ENCODE data around the gene FBXW7.

The FBXW7 gene

DNA sequence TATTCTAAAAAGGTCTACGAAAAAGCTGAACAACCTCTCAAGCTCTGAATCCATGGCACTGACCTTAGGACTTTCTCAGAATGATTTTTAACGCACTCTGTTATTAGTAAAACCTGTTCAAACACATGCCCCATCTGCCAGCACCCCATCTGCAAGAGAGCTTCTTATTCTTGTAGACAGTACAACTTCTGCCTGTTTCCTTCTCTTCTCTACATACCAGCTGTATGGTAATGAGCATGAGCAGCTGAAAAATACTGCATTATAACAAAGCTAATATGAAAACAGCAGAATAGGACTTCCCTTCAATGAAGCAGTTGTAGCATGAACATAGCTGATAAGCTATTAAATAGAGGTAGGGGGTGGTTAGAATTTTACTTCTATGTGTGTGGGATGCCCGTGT, 167.9 kb downstream of the FBXW7 start:
- DNase-seq (ENCODE audit: low read depth in 2 of 2), result no peak
- no peak overlapping the region for H3K4me3 ChIP-seq (replicated peaks in 1 of 2; ENCODE audit: low read depth in 2 of 2, low read length in 2 of 2)
- TF ChIP-seq CTCF (IDR thresholded peaks at IDR 0.05; ENCODE audit: low read depth, low read length), result no peak

DNA sequence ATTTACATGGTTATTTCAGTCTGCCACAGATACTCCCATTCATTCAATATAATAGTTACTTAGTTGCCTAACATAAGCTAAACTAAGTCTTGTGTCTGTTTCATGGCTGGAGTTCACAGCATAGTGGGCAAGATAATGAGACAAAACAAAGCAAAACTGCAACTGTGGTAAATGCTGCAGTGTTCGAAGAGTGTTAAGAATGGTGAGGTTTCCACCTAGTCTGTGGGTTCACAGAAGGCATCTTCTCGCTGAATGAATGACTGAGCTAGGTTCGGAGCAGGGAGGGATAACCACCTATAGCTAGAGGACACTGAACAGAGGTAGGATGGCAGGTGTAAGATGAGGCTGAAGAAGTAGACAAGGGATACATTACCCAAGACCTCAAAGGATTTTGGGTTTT, 171.0 kb downstream of the FBXW7 start:
- no peak for TF ChIP-seq CTCF (IDR thresholded peaks at IDR 0.05; ENCODE audit: low read depth, low read length)
- H3K4me3 ChIP-seq (replicated peaks in 1 of 2; ENCODE audit: low read depth in 2 of 2, low read length in 2 of 2), result no peak overlapping the region
- no peak for DNase-seq (ENCODE audit: low read depth in 2 of 2)

- DNase-seq (ENCODE audit: low read depth in 2 of 2), result no peak
- TF ChIP-seq CTCF (IDR thresholded peaks at IDR 0.05; ENCODE audit: low read depth, low read length), result no peak
- no peak overlapping the region for H3K4me3 ChIP-seq (replicated peaks in 1 of 2; ENCODE audit: low read depth in 2 of 2, low read length in 2 of 2)
Observed at GRCh38 chr4:152364383-152364782, 171.5 kb downstream of the FBXW7 start.

GRCh38 chr4:152363904-152364303, 172.0 kb downstream of the FBXW7 start:
- no peak overlapping the region for H3K4me3 ChIP-seq (replicated peaks in 1 of 2; ENCODE audit: low read depth in 2 of 2, low read length in 2 of 2)
- DNase-seq (ENCODE audit: low read depth in 2 of 2), result no peak
- TF ChIP-seq CTCF (IDR thresholded peaks at IDR 0.05; ENCODE audit: low read depth, low read length), result no peak

- DNase-seq (ENCODE audit: low read depth in 2 of 2), result peak in 1 of 2 donors; percentile 53
- H3K4me3 ChIP-seq (replicated peaks in 1 of 2; ENCODE audit: low read depth in 2 of 2, low read length in 2 of 2), result no peak overlapping the region
- TF ChIP-seq CTCF (IDR thresholded peaks at IDR 0.05; ENCODE audit: low read depth, low read length), result no peak
Observed at GRCh38 chr4:152363086-152363485, 172.8 kb downstream of the FBXW7 start.

DNA sequence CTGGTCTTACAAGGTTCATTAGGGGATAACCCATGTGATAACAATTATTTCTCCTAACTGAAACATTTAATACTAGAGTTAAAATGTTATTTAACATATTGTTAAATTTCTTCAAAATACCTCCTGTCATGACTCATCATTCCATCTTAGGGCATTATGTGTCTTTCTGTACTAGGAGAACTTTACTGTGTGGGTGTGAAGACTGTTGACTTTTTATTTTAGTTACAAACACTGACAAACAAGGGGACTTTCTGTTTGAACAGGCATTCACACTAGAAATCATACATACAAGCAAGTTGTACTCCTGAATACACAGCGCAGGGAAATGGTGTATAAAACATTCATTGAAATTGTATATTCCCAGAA, 175.9 kb downstream of the FBXW7 start:
- no peak for TF ChIP-seq CTCF (IDR thresholded peaks at IDR 0.05; ENCODE audit: low read depth, low read length)

More for the DNA sequence above, 175.9 kb downstream of the FBXW7 start:
- H3K4me3 ChIP-seq (replicated peaks in 1 of 2; ENCODE audit: low read depth in 2 of 2, low read length in 2 of 2), result no peak overlapping the region
- DNase-seq (ENCODE audit: low read depth in 2 of 2), result peak in 1 of 2 donors; percentile 39

Data from cardiac fibroblast (primary cell).